Measurements from ENCODE around the gene PTCHD1. TPM values are rescaled to one million over a fixed set of nuclear protein-coding genes. Genes with fewer than 3 reads are reported as not detected.

Gene PTCHD1
- total and polyA plus RNA-seq, 2 of the 13 experiments (the other 11 are each of a cell fraction or from before 2014, with no cell fraction given), result not detected

- intact Hi-C loops (cut with micrococcal nuclease; ENCODE audit: unreplicated experiment), result no loop called here
- no peak for FAIRE-seq
- Histone ChIP-seq H3K9me3 (ENCODE audit: low read length) (no peaks in the 10 kb centered on the region), H3K27me3 (ENCODE audit: control insufficient read depth in 1 of 2, insufficient read depth in 2 of 2, low read length in 2 of 2) (no peaks in the 10 kb centered on the region), H3K4me2 (ENCODE audit: low read depth, low read length) (no peak overlapping the region), H4K20me1 (ENCODE audit: insufficient read depth, low read length) (no peaks in the 10 kb centered on the region), H3K4me3 (replicated peaks in 1 of 3; ENCODE audit: insufficient read depth in 1 of 3, low read depth in 2 of 3, low read length in 3 of 3) (no peak overlapping the region), H3K36me3 (replicated peaks in 1 of 2; ENCODE audit: control insufficient read depth in 1 of 2, insufficient read depth in 2 of 2, low read length in 2 of 2) (no peaks in the 10 kb centered on the region), H3K4me1 (ENCODE audit: insufficient read depth, low read length) (no peaks in the 10 kb centered on the region), H3K79me2 (ENCODE audit: insufficient read depth, low read length) (no peaks in the 10 kb centered on the region), H3K9ac (ENCODE audit: insufficient read depth, low read depth, low read length) (no peak overlapping the region), H2AFZ (ENCODE audit: low read length) (no peak overlapping the region), H3K27ac (ENCODE audit: extremely low read length, insufficient read depth, low read length) (no peak overlapping the region)
- WGBS (ENCODE audit: low lambda C conversion rate), result 52% methylated on average over 2 of the region's 8 CpGs
- no TSS peak for BruUV-seq (replicated peaks)
- ChIA-PET CTCF (ENCODE audit: low intra/inter-chr PET ratio, low total read pairs) (no interaction called here), POLR2A (no interaction called here)
- in situ Hi-C loops (cut with HindIII; ENCODE audit: extremely low pct_ligation_motif_present, low pct_unique_long_range_greater_than_20kb), result no loop called here
- no peak for DNase-seq (ENCODE audit: low spot score)
- ATAC-seq, result no peak
- no peak for TF ChIP-seq ZNF256 (CRISPR knock-in tag; conservative IDR thresholded peaks at IDR 0.05)
- TF ChIP-seq PBX3 (CRISPR knock-in tag; IDR thresholded peaks at IDR 0.05; ENCODE audit: borderline replicate concordance), result no peak
- no peak for TF ChIP-seq ZNF276 (CRISPR knock-in tag; IDR thresholded peaks at IDR 0.05; ENCODE audit: low read depth)
- TF ChIP-seq ZNF878 (CRISPR knock-in tag; IDR thresholded peaks at IDR 0.05), result no peak
- no peak for TF ChIP-seq ZNF780A (CRISPR knock-in tag; IDR thresholded peaks at IDR 0.05)
- TF ChIP-seq ZFP41 (CRISPR knock-in tag; IDR thresholded peaks at IDR 0.05; ENCODE audit: borderline replicate concordance), result no peak
- TF ChIP-seq ZNF33B (CRISPR knock-in tag; IDR thresholded peaks at IDR 0.05), result no peak
- no peak for TF ChIP-seq ZNF703 (CRISPR knock-in tag; IDR thresholded peaks at IDR 0.05; ENCODE audit: borderline replicate concordance)
- TF ChIP-seq NFIC (IDR thresholded peaks at IDR 0.05; ENCODE audit: low read length), result no peak
- no peak for TF ChIP-seq ZNF772 (CRISPR knock-in tag; IDR thresholded peaks at IDR 0.05)
- TF ChIP-seq IRF1 (CRISPR knock-in tag; IDR thresholded peaks at IDR 0.05; ENCODE audit: low read depth), result no peak
- TF ChIP-seq SRSF4 (IDR thresholded peaks at IDR 0.05; ENCODE audit: low read depth, low read length, poor library complexity, severe bottlenecking), result no peak
- no peak for TF ChIP-seq PHF20 (CRISPR knock-in tag; IDR thresholded peaks at IDR 0.05)
- no peak for TF ChIP-seq ZSCAN5A (CRISPR knock-in tag; IDR thresholded peaks at IDR 0.05; ENCODE audit: borderline replicate concordance)
- TF ChIP-seq SNAPC2 (CRISPR knock-in tag; IDR thresholded peaks at IDR 0.05), result no peak
- no peak for TF ChIP-seq ZC3H4 (CRISPR knock-in tag; IDR thresholded peaks at IDR 0.05; ENCODE audit: borderline replicate concordance)
- no peak for TF ChIP-seq EHMT2 (IDR thresholded peaks at IDR 0.05; ENCODE audit: borderline replicate concordance, low read depth, low read length)
- TF ChIP-seq AHR (CRISPR knock-in tag; IDR thresholded peaks at IDR 0.05), result no peak
- TF ChIP-seq STAG1 (CRISPR knock-in tag; IDR thresholded peaks at IDR 0.05), result no peak
Measured at GRCh38 chrX:23292988-23293651, 41.5 kb upstream of the PTCHD1 start.
